ENCODE results near the gene EVL.

Gene EVL

DNA sequence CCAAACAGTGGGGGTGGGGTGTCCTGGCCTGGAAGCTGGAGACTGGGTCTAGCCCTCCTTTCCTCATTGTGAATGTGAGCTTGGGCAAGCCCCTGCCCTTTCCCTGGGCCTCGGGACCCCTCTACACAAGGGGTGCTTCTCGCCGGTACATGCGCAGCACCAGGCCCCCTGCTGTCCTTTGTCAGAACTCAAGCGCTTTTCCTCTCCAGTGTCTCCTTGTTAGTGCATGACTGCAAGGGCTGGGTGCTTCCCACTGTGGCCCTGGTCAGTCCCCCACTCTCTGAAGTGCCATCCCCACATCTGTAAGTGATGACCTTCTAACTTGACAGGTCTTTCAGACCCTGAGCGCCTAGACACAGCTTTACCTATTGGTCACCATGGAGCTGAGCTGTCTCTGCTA, 50.0 kb downstream of the EVL start:
- no peak overlapping the region for H3K27ac ChIP-seq
- TF ChIP-seq, protein P1, sequence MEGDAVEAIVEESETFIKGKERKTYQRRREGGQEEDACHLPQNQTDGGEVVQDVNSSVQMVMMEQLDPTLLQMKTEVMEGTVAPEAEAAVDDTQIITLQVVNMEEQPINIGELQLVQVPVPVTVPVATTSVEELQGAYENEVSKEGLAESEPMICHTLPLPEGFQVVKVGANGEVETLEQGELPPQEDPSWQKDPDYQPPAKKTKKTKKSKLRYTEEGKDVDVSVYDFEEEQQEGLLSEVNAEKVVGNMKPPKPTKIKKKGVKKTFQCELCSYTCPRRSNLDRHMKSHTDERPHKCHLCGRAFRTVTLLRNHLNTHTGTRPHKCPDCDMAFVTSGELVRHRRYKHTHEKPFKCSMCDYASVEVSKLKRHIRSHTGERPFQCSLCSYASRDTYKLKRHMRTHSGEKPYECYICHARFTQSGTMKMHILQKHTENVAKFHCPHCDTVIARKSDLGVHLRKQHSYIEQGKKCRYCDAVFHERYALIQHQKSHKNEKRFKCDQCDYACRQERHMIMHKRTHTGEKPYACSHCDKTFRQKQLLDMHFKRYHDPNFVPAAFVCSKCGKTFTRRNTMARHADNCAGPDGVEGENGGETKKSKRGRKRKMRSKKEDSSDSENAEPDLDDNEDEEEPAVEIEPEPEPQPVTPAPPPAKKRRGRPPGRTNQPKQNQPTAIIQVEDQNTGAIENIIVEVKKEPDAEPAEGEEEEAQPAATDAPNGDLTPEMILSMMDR (conservative IDR thresholded peaks at IDR 0.05): no peak
- no peak for TF ChIP-seq ZFX (IDR thresholded peaks at IDR 0.05)

DNA sequence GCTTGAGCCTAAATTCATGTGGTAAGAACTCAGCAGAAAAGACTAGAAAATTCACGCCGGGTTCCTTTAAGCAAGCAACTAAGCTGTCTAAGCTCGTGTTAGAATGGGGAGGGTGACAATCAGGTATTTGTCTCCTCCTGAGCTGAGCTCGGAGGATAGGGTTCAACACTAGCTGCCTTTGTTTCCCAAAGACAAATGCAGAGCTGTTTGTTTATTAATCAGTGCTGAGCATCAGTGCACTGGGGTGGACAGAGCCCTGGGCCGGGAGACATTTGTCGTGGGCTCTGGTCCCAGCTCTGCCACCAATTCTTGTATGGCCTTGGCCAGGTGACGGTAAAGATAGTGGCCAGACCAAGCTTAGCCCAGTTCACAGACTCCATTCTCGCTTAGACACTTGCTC, 50.5 kb downstream of the EVL start:
- no peak overlapping the region for H3K27ac ChIP-seq
- TF ChIP-seq, protein P1 (conservative IDR thresholded peaks at IDR 0.05): no peak
- TF ChIP-seq ZFX (IDR thresholded peaks at IDR 0.05): no peak

DNA sequence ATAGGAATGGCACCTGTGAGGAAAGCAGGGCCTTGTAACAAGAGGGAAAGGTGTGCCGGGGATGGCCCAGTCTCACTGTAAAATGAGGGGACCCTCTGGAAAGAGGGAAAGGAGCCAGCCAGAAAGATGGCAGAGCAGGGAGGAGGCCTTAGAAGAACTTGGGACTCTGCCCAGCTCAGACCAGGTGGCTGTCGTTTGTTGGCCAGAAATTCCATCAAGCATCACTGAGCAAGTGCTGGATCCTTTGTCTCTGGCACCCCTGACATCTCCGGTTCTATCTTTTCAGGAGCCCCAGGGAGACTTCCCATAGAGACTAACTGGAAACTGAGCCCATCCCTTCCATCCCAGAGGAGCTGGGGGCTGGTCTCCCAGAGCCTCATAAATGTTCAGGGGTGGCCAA, 50.9 kb downstream of the EVL start:
- no peak overlapping the region for H3K27ac ChIP-seq
- TF ChIP-seq, protein P1 (conservative IDR thresholded peaks at IDR 0.05): no peak
- no peak for TF ChIP-seq ZFX (IDR thresholded peaks at IDR 0.05)

DNA sequence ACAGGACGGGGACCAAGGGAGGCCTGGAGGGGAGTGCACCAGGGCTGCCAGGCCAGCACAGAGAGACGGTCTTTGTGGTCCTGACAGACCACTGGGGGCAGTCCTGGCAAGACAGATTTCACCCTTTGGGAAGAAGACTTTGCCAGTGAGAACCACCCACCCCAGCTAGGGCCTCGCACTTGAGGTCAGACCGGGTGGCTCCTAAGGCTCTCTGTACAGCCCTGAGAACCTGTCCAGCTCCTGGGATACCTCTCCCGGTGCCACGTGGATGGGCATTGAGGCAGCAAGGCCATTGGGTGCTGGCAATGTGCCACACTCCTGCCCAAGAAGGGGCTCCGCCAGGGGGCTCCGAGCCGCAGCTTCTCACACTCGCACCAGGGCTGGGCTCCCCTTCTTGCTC, 51.8 kb downstream of the EVL start:
- no peak overlapping the region for H3K27ac ChIP-seq
- TF ChIP-seq ZFX (IDR thresholded peaks at IDR 0.05): no peak
- TF ChIP-seq, protein P1 (conservative IDR thresholded peaks at IDR 0.05): no peak

DNA sequence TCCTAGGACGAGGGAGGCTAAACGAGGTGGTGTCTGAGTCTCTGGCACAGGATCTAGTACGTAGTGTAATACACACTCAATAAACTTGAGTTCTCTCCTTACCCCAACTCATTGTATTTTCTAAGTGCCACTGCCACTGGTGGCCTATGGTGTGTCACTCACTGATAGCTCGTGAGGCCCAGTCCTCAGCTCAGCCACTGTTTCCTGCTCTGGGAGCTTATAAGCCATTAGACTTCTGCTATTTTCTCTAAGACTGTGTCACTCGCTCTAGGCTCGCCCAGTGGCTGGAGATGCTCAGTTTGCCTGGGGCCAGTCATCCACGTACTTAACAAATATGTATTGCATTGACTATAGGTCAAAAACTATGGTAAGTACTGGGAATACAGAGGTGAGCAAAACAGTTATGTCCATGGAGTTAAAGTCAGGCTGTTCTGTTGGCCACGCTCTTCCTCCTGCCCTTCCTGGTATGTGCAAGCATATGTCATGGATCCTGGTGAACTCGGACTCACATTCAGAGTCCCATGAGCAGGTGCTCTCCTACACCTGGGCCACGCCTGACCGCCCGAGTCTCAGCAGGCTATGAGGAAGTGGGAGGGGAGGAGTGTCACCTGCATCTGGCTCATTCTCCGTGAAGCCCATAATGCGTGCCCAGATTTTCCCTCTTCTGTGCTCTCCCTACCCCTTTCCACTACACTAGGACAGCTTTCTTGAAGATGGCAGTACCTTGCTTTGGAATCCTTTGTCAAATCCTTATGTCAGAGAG, 52.6 kb downstream of the EVL start:
- no peak overlapping the region for H3K27ac ChIP-seq
- TF ChIP-seq ZFX (IDR thresholded peaks at IDR 0.05): no peak
- TF ChIP-seq, protein P1 (conservative IDR thresholded peaks at IDR 0.05): no peak

DNA sequence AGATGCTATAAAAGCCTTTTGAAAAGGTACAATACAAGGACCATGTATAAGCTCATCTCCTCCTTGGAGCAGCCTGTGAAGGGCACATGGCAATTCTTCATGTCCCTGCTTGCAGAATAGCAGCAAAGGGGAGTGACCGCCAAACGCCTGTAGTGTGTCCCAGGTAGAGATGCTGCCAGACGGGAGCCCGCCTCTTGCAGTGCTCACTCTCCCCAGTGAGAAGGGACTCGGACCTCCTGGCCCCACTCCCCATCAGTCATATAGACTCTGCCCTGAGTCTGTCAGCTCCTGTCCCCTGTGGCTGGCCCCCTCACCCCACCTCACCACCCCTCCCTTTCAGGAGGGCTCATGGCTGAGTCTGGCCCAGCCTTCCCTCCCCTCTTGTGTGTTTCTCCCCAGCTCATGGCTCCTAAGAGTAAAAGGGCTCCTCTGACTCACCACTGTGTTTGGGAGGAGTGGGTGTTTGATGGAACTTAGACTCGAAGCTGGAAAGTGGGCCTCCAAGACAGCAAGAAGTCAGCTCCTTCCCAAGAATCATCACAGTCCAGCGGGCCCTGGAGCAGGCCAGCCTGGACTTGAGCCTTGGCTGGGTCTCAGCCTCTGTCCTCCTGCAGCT, 53.3 kb downstream of the EVL start:
- no peak for TF ChIP-seq ZFX (IDR thresholded peaks at IDR 0.05)
- TF ChIP-seq, protein P1 (conservative IDR thresholded peaks at IDR 0.05): no peak

DNA sequence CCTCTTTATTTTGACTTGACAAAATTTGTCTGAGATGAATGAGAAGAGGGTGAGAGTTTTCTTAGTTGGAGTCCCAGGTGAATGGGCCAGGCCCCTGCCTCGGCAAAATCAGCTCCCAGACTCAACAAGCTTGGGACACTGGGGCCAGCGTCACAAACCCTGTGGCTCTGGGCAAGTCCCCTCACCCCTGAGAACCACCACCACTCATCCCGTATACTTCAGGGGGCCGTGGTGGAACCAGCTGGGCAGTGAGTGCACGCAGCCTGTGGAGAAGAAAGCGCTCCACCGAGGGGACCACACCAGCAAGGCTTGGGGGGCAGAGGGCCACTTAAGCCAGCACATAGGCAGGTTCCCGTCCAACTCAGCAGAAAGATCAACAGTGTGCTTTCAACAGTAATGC, 54.0 kb downstream of the EVL start:
- TF ChIP-seq, protein P1 (conservative IDR thresholded peaks at IDR 0.05): no peak
- no peak for TF ChIP-seq ZFX (IDR thresholded peaks at IDR 0.05)
- H3K27ac ChIP-seq: no peak overlapping the region

More for the DNA sequence above, 53.3 kb downstream of the EVL start:
- no peak overlapping the region for H3K27ac ChIP-seq

Data from C4-2B (cell line).